ENCODE measurements around the gene APOLD1. TPM values are rescaled to one million over a fixed set of nuclear protein-coding genes. Genes with fewer than 3 reads are reported as not detected.
"Not testable (repeated sequence)": the region's sequence is repeated elsewhere in the genome, so short reads cannot be mapped to it uniquely, and the experiment has no call there.

APOLD1 gene
- total and polyA plus RNA-seq, 8 donors: 7.3 to 14.1 (median 10.2) TPM

- Histone ChIP-seq H3K4me1 (peaks cover 0 to 5% of the 10 kb centered on the region in 2 donors), H3K9me3 (no peaks in the 10 kb centered on the region), H3K4me3 (no peak overlapping the region), H3K36me3 (peaks cover 0 to 4% of the 10 kb centered on the region in 2 donors), H3K27me3 (no peaks in the 10 kb centered on the region), H3K27ac (no peak overlapping the region)
- TF ChIP-seq CTCF (IDR thresholded peaks at IDR 0.05): no peak
- ATAC-seq (no peak), DNase-seq (no peak)
- intact Hi-C loops (cut with DNase I): no loop called here
These were observed 53.5 kb downstream of the APOLD1 start for GRCh38 chr12:12839003-12839395.

GRCh38 chr12:12839439-12839838 is 54.0 kb downstream of the APOLD1 start:
- H3K4me1 ChIP-seq; ATAC-seq; H3K27ac ChIP-seq; H3K9me3 ChIP-seq; H3K4me3 ChIP-seq; H3K36me3 ChIP-seq; DNase-seq; H3K27me3 ChIP-seq; intact Hi-C loops (cut with DNase I): not testable (repeated sequence)

- DNase-seq (peak in 1 of 4 donors; percentile 53), ATAC-seq (peak; percentile 18)
- intact Hi-C loops (cut with DNase I): no loop called here
- Histone ChIP-seq H3K27me3 (no peaks in the 10 kb centered on the region), H3K27ac (no peak overlapping the region), H3K9me3 (no peaks in the 10 kb centered on the region), H3K36me3 (no peaks in the 10 kb centered on the region), H3K4me3 (no peak overlapping the region), H3K4me1 (peaks cover 0 to 2% of the 10 kb centered on the region in 2 donors)
- no peak for TF ChIP-seq CTCF (IDR thresholded peaks at IDR 0.05)
These were observed 54.6 kb downstream of the APOLD1 start for GRCh38 chr12:12839873-12840579.

- TF ChIP-seq CTCF (IDR thresholded peaks at IDR 0.05): no peak
- DNase-seq: no peak
- H3K4me3 ChIP-seq: no peak overlapping the region
- intact Hi-C loops (cut with DNase I): no loop called here
- H3K4me1 ChIP-seq: no peaks in the 10 kb centered on the region
- no peaks in the 10 kb centered on the region for H3K9me3 ChIP-seq
- ATAC-seq: no peak
- H3K27me3 ChIP-seq: no peaks in the 10 kb centered on the region
- no peaks in the 10 kb centered on the region for H3K36me3 ChIP-seq
- H3K27ac ChIP-seq: no peak overlapping the region
These were observed 55.1 kb downstream of the APOLD1 start for GRCh38 chr12:12840580-12840899.

Small RNA genes lying within 50 kb of the gene (microRNA-seq; reads per million reads assigned to microRNA genes)
- 0 reads per million in 2 donors for gene MIR613

Other genes with a start within 250 kb of the APOLD1 start
- 10 to 100 TPM; 31.7 to 45.6 TPM for gene DUSP16, start 222.8 kb upstream of the APOLD1 start, total RNA-seq
- 10 to 100 TPM; 32.2 to 38.8 (median 35.5) TPM for gene DUSP16, start 222.8 kb upstream of the APOLD1 start, polyA plus RNA-seq (ENCODE audit: insufficient read length in 6 of 6)
- 10 to 100 TPM; 33.4 to 35.9 TPM for gene CREBL2, start 173.8 kb upstream of the APOLD1 start, total RNA-seq
- gene CREBL2, start 173.8 kb upstream of the APOLD1 start, polyA plus RNA-seq (ENCODE audit: insufficient read length in 6 of 6): 10 to 100 TPM; 23.9 to 32.3 (median 29.5) TPM
- under 1 TPM; 0.24 to 0.70 TPM for gene GPR19, start 89.5 kb upstream of the APOLD1 start, total RNA-seq
- 1 to 10 TPM in 4 of 6 donors, under 1 TPM in 2; 0.89 to 1.6 (median 1.4) TPM for gene GPR19, start 89.5 kb upstream of the APOLD1 start, polyA plus RNA-seq (ENCODE audit: insufficient read length in 6 of 6)
- 10 to 100 TPM; 36.8 to 43.1 TPM for gene CDKN1B, start 68.3 kb upstream of the APOLD1 start, total RNA-seq
- 10 to 100 TPM; 62.4 to 73.6 (median 66.7) TPM for gene CDKN1B, start 68.3 kb upstream of the APOLD1 start, polyA plus RNA-seq (ENCODE audit: insufficient read length in 6 of 6)
- gene DDX47, start 27.7 kb downstream of the APOLD1 start, total RNA-seq: 10 to 100 TPM; 44.0 to 48.6 TPM
- 10 to 100 TPM; 70.9 to 86.7 (median 76.0) TPM for gene DDX47, start 27.7 kb downstream of the APOLD1 start, polyA plus RNA-seq (ENCODE audit: insufficient read length in 6 of 6)
- 1,000 to 10,000 TPM in 1 of 2 donors, 100 to 1,000 TPM in 1; 478 to 1,562 TPM for gene GPRC5A, start 105.9 kb downstream of the APOLD1 start, total RNA-seq
- 10 to 100 TPM in 5 of 6 donors, 1 to 10 TPM in 1; 9.6 to 23.2 (median 15.7) TPM for gene GPRC5A, start 105.9 kb downstream of the APOLD1 start, polyA plus RNA-seq (ENCODE audit: insufficient read length in 6 of 6)
- gene GPRC5D, start 166.5 kb downstream of the APOLD1 start, total RNA-seq: not detected
- 1 to 10 TPM in 2 of 6 donors, under 1 TPM in 4; 0.69 to 1.7 (median 0.84) TPM for gene GPRC5D, start 166.5 kb downstream of the APOLD1 start, polyA plus RNA-seq (ENCODE audit: insufficient read length in 6 of 6)
- gene HEBP1, start 214.6 kb downstream of the APOLD1 start, total RNA-seq: 10 to 100 TPM; 79.5 to 81.1 TPM
- gene HEBP1, start 214.6 kb downstream of the APOLD1 start, polyA plus RNA-seq (ENCODE audit: insufficient read length in 6 of 6): 10 to 100 TPM; 58.9 to 75.8 (median 64.6) TPM

Data from left lung (tissue), 10 donors.